KOPT-K1 (cell line): ENCODE results near the gene RNH1.

ENCODE experiments used
- H3K27ac ChIP-seq: fragments of 200-600 bp; sonication (generic); 2 replicates; pipeline ENCODE4 v1.5.1; 2016; ENCODE audit warnings: antibody characterized with exemption, mild to moderate bottlenecking, low read depth, low read length; ENCODE audit not compliant: poor library complexity, severe bottlenecking
- H3K36me3 ChIP-seq: fragments of 200-600 bp; sonication (generic); 2 replicates; pipeline ENCODE4 v1.5.1; 2017; ENCODE audit warnings: antibody characterized with exemption, mild to moderate bottlenecking, low read length, moderate library complexity; ENCODE audit not compliant: insufficient read depth
- H3K9me3 ChIP-seq: fragments of 200-600 bp; sonication (generic); 2 replicates; pipeline ENCODE4 v1.5.1; 2017; ENCODE audit warnings: antibody characterized with exemption, low read length, mild to moderate bottlenecking; ENCODE audit not compliant: insufficient read depth, poor library complexity, severe bottlenecking

RNH1 gene

DNA sequence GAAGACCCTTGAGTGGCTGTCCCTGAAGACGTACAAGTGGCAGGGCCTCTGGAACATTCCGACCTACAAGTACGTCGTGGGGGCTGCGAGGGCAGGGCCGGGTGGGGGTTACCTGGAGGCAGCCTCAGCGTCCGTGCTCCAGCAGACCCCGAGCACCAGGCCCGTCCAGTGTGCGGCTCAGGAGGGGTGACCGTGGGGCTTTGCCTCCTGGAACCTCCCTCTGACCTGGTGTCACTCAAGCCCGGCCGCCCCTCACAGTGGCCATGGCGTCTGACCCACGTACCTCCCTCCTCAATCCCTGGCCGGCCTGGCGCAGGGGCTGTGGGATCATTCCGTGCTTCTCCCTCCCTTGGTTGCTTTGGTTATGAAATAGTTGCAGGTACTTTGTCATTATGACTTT, 18.5 kb downstream of the RNH1 start:
- Histone ChIP-seq H3K9me3 (peaks cover 3% of the 10 kb centered on the region), H3K27ac (no peak overlapping the region), H3K36me3 (peaks cover 25% of the 10 kb centered on the region; the same call in 1 of the 2 replicates)

DNA sequence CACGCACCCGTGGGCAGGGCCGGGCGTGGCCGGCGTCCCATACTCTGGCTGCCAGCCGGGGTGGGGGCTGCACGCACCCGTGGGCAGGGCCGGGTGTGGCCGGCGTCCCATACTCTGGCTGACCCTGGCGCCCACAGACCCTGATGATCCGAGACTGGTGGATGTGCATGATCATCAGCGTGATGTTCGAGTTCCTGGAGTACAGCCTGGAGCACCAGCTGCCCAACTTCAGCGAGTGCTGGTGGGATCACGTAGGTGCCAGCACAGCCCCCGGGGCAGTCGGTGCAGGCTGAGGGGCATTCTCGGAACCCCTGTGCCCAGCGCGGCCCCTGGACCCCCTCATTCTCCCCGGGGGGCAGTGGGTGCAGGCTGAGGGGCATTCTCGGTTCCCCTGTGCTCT, 19.0 kb downstream of the RNH1 start:
- Histone ChIP-seq H3K36me3 (peaks cover 20% of the 10 kb centered on the region; the same call in 1 of the 2 replicates), H3K9me3 (peaks cover 8% of the 10 kb centered on the region), H3K27ac (no peak overlapping the region)

DNA sequence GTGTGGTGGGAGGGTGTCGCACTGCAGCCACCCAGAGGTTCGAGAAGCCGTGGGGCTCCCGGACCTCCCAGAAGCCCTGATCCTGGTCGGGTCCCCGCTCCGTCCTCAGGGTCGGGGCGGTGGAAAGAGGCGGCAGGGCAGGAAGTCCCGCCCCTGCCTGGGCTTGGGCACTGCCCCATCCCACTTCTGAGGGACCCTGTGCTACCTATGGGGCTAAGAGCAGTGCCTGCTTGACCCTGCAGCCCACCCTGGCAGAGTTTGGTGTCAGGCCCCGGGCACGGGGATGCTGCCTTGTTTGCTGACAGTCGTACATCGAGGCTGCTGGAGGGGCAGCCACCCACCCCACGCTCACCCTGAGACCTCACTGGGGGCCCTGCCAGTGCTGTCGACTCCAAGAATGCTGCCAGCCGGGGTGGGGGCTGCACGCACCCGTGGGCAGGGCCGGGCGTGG, 19.4 kb downstream of the RNH1 start:
- H3K9me3 ChIP-seq, result peaks cover 8% of the 10 kb centered on the region
- H3K36me3 ChIP-seq, result peaks cover 16% of the 10 kb centered on the region; the same call in 1 of the 2 replicates
- H3K27ac ChIP-seq, result no peak overlapping the region

DNA sequence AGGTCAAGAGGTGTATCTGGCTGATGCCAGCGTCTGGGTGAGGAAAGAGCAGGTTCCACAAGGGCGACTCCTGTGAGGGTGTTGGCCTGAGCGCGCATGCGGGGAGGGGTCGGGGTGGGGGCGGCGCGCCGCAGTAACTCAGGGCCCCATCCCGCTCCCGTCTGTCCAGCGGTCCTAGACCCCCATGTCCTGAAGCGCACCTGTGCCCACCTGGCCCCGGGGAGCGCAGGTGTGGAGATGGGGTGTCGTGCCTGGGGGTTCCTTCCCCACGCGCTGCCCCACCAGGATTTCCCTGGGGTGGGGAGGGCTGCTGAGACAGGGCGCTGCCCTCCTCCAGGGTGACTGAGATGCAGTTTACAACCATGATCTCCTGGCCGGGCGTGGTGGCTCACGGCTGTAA, 20.9 kb downstream of the RNH1 start:
- Histone ChIP-seq H3K9me3 (peaks cover 8% of the 10 kb centered on the region), H3K36me3 (peaks cover 14% of the 10 kb centered on the region; the same call in 1 of the 2 replicates), H3K27ac (no peak overlapping the region)

DNA sequence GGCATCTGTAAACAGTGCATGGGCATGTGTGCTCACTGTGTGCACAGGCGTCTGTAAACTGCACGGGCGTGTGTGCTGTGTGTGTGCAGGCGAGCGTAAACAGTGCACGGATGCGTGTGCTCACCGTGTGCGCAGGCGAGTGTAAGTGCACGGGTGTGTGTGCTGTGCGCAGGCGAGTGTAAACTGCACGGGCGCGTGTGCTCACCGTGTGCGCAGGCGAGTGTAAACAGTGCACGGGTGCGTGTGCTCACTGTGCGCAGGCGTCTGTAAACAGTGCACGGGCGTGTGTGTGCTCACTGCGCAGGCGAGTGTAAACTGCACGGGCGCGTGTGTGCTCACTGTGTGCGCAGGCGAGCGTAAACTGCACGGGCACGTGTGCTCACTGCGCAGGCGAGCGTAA, 22.4 kb downstream of the RNH1 start:
- Histone ChIP-seq H3K36me3 (no peaks in the 10 kb centered on the region; the same call in 1 of the 2 replicates), H3K9me3 (peaks cover 8% of the 10 kb centered on the region), H3K27ac (no peak overlapping the region)

DNA sequence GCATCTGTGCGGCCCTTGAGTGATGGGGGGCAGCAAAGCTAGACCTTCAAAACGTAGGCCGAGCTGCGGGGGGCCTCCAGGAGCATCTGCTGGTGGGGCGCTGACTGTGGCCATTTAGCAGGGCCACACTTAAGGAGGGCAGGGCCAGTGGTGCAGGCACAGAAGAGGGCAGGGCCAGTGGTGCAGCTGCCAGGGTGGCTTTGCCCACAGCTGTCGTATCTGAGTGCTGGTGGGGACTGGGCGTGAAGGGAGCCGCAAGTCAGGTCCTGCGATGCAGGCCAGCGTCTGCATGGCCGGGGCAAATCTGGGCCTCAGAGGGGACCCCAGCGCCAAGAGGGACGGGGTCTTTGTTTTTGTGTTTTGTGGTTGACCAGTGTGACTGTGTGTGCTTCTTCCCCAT, 27.7 kb downstream of the RNH1 start:
- H3K27ac ChIP-seq, result no peak overlapping the region
- H3K9me3 ChIP-seq, result peaks cover 8% of the 10 kb centered on the region
- H3K36me3 ChIP-seq, result no peaks in the 10 kb centered on the region; the same call in 1 of the 2 replicates

DNA sequence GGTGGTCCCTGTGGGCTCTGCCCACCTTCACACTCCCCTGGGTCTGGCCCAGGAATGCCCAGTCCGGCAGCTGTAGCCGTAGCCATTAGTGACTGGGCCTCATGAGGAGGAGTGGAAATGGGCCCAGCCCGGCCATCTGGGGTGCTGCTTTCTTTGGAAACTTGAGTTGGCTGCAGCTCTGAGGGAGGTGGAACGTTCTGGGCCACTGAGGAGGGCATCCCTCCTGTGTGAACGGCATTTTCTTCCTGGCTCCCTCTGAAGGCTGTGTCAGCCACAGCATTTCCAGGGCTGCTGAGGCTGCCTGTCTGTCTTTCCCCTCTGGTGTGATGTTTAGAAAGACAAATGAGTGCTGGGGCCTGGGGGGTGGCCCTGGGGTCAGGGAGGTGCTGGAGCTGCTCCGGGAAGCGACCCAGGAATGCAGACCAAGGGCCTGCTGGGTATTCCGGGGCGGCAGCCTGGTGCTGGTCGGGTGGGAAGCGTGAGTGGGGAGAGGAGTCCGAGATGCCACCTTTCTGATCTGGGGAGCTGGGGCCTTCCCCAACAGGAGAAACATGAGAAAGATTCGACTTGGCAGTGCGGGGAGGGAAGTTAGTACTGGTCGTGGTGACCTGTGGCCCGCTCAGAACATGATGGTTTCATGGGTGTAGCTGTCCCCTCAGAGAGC, 29.9 kb downstream of the RNH1 start:
- no peaks in the 10 kb centered on the region; the same call in 1 of the 2 replicates for H3K36me3 ChIP-seq
- H3K27ac ChIP-seq, result no peak overlapping the region
- no peaks in the 10 kb centered on the region for H3K9me3 ChIP-seq

DNA sequence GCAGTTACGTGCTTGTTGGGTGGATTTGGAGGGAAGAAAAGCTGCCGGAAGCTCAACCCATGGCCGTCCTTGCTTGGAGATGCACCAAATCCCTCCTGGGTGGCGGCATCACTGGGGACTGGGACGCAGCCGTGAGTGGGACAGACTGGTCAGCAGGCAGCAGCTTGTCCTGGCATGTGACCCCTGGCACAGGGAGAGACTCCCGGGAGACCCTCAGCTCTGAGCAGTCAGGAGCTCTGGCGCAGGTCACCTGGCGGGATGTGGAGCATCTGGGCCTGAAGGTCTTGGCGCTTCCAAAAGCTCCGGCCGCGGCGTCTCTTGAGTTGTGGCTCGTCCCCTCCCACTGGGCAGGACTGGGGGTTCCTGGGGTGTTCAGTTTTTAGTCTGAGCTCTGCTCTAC, 30.6 kb downstream of the RNH1 start:
- Histone ChIP-seq H3K27ac (no peak overlapping the region), H3K36me3 (no peaks in the 10 kb centered on the region; the same call in 1 of the 2 replicates), H3K9me3 (no peaks in the 10 kb centered on the region)

DNA sequence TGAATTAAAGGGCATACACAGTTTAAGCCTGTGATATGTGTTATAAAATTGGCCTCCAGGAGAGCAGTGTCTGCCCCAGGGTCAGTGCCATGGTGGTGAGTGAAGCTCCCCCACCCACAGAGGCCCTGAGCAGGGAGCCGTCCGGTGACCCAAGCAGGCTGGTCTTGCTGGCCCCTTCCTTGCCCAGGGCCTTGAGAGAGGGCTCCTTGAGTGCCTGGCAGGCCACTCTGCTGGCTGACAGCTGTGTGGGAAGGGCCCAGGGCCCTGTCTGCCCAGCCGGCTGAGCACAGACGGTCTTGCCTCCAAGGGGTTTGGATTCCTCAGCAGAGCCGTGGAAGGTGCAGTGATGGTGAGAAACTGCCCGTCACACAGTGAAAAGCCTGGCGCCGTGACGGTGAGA, 31.1 kb downstream of the RNH1 start:
- H3K36me3 ChIP-seq, result no peaks in the 10 kb centered on the region; the same call in 1 of the 2 replicates
- no peak overlapping the region for H3K27ac ChIP-seq
- no peaks in the 10 kb centered on the region for H3K9me3 ChIP-seq

DNA sequence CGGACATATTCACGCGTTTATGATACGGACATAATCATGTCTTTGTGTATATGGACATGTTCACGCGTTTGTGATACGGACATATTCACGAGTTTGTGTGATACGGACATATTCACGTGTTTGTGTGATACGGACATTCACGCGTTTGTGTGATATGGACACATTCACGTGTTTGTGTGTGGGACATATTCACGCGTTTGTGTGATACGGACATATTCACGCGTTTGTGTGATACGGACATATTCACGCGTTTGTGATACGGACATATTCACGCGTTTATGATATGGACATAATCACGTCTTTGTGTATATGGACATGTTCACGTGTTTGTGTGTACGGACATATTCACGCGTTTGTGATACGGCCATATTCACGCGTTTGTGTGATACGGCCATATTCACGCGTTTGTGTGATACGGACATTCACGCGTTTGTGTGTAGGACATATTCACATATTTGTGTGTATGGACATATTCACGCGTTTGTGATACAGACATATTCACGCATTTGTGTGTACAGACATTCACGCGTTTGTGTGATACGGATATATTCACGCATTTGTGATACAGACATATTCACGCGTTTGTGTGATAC, 32.0 kb downstream of the RNH1 start:
- Histone ChIP-seq H3K36me3 (no peaks in the 10 kb centered on the region; the same call in 1 of the 2 replicates), H3K9me3 (no peaks in the 10 kb centered on the region), H3K27ac (no peak overlapping the region)

DNA sequence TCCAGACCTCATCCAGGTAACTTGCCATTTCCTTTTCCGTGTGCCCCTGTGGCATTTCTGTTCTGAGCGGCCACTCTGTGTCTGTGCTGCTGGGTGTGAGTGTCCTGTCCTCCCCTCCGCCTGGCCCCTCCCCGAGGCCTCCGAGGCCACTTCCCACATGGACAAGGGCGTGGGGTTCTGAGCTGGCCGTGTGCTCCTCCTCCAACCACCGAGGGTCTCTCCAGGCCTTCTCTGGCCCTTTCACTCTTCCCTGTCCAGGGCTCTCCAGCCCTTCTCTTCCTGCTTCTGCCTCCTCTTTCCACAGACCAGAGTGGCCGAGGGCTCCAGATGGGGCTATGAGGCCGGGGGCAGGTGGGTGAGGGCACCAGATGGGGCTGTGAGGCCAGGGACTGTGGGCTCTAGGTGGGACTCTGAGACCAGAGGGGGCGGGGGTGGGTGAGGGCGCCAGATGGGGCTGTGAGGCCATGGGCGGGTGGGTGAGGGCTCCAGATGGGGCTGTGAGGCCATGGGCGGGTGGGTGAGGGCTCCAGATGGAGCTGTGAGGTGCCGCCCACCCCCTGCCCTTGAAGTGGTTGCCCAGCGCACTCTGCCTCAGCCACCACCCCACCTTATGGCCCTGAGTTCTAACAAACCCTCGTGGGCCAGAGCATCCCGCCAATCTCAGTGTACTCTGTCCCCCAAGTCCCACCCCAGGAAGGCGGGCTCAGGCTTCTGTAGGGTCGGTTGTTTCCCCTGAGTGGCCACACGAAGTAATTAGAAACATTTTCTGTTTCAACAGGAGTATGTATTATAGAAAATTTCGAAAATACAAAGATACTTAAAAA, 32.9 kb downstream of the RNH1 start:
- no peak overlapping the region for H3K27ac ChIP-seq
- H3K9me3 ChIP-seq, result no peaks in the 10 kb centered on the region
- H3K36me3 ChIP-seq, result no peaks in the 10 kb centered on the region; the same call in 1 of the 2 replicates

DNA sequence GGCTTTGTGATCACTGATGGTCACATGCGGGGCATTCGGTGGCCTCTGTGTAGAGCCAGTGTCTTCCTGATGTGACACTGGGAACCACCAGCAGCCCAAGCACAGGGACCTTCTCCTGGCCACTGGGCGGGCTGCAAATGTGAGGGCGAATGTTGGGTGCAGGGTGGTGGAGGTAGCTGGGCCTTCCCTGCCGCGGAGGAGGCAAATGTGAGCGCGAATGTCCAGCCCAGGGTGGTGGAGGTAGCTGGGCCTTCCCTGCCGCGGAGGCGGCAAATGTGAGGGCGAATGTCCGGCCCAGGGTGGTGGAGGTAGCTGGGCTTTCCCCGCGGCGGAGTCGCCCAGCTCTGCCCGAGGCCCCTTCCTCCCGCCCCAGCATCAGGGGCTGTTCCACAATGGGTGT, 33.6 kb downstream of the RNH1 start:
- no peak overlapping the region for H3K27ac ChIP-seq

DNA sequence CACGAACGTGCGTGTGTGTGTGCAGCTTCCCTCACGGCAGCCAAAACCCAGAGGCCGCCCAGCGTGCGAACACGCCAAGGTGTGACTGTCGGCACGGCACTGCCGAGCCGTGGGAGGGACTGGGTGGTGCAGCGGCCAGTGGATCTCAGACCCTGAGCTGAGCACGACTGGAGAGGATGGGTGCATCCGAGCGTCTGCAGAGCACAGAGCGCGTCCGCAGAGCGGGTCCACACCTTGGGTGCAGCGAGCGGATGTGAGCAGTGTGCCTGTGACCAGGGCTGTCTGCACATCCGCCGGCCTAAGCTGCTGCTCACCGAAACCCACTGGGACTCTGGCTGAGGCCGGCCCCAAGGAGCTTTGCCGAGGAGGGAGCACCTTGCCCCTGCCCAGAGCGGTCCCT, 34.2 kb downstream of the RNH1 start:
- H3K9me3 ChIP-seq, result no peaks in the 10 kb centered on the region
- H3K27ac ChIP-seq, result no peak overlapping the region
- no peaks in the 10 kb centered on the region; the same call in 1 of the 2 replicates for H3K36me3 ChIP-seq

More for the DNA sequence above, 33.6 kb downstream of the RNH1 start:
- Histone ChIP-seq H3K9me3 (no peaks in the 10 kb centered on the region), H3K36me3 (no peaks in the 10 kb centered on the region; the same call in 1 of the 2 replicates)

DNA sequence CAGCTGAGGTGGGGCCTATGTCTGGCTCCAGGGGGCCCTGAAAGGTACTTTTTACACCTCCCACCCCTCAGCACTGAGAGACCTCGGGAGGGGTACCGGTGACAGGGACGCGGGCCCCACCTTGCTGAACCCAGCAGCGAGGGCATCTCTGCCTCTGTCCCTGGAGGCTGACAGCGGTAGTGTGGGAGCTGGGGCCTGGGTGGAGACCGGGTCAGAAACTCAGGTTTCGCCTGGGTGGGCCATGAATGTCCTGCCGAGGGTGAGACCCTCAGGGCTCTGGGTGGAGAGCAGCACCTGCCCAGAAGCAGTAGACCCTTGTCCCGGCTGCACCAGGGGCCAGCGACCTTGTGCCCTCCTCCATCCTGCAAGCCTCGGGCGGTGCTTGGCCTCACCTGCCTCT, 34.8 kb downstream of the RNH1 start:
- H3K27ac ChIP-seq, result no peak overlapping the region
- H3K36me3 ChIP-seq, result no peaks in the 10 kb centered on the region; the same call in 1 of the 2 replicates
- H3K9me3 ChIP-seq, result no peaks in the 10 kb centered on the region

DNA sequence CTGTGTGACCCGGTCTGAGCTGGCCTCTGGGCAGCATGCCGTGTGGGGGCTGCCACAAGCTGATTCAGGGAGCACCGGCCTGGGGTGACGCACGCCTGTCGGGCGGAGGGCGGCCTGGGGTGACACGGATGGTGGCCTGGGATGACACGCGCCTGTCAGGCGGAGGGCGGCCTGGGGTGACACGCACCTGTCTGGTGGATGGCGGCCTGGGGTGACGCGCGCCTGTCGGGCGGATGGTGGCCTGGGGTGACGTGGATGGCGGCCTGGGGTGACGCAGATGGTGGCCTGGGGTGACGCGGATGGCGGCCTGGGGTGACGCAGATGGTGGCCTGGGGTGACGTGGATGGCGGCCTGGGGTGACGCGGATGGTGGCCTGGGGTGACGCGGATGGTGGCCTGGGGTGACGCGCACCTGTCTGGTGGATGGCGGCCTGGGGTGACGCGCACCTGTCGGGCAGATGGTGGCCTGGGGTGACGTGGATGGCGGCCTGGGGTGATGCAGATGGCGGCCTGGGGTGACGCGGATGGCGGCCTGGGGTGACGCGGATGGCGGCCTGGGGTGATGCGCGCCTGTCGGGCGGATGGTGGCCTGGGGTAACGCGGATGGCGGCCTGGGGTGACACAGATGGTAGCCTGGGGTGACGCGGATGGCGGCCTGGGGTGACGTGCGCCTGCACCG, 35.4 kb downstream of the RNH1 start:
- Histone ChIP-seq H3K36me3 (no peaks in the 10 kb centered on the region; the same call in 1 of the 2 replicates), H3K9me3 (no peaks in the 10 kb centered on the region), H3K27ac (no peak overlapping the region)
